Limb (tissue), 2 donors: ENCODE measurements around the gene COG5.

ENCODE experiments used
- DNase-seq, 2 donors: peaks; one replicate each; pipeline ENCODE4 v3.0.0-alpha.2; 2016; ENCODE audit errors: extremely low spot score in 2 of 2

COG5 gene

DNA sequence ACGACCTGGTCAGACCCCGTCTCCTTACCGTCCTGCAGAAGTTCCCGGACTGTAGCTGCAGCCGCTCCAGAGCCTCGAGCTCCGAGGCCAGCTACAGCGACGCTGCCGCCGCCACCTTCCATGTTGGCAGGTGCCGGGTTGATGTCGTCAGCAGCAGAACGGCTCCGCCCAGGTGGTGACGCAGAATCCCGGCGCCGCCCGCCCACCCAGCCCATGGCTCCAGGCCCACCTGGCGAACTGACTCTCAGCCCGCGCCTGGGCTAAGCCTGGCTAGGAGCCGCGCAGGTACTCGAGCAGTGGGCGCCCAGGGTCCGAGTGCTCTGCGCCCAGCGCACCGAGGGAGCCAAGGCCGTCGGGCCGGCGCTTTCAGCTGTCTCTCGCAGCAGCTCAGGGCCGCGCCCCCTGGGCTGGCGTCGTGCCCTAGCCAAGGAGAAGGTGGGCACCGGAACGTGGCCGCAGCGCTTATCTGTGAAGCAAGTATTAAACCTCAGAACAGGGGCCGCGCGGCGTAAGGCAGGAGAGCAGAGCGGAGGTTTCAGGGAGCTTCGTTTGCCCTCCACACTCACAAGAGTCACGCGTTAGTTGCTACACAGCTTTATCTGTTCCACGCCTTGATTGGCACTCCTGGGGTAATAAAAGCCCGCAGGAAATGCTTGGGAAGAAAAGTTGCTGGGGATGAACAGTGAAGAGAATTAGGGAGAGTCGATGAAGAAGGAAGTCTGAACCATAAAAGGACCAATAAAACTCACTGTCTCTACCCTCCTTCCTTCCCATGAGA is at the start of gene COG5, which contains the start of gene DUS4L:
COG5 (minus strand) TSS at position 146 of the 778 bp plus-strand sequence; CDS start at position 122, 24 bp downstream.
DUS4L (plus strand) TSS at position 197 of the 778 bp plus-strand sequence. CDS start 3,100 bp downstream, outside the sequence.
- peak; percentile 79 to 95 for DNase-seq

DNA sequence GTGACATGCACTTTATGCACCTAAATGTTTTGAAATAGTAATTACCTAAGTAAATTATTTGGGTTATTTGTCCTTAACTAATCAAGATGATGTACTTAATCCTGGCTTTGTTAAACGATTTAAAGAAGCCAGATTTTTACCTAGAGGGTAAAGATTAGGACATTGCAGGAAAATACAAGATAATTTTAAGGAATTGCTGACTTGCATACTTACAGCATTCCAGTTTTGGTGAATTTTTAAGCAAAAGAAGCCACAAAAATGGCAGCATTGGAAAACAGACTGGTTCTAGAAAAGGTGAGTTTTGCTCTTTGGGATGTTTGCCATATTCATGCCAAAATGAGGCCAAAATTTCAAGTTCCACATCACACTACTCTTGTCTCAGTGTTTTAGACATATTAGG is 49.7 kb upstream of the COG5 start:
- no peak for DNase-seq

DNA sequence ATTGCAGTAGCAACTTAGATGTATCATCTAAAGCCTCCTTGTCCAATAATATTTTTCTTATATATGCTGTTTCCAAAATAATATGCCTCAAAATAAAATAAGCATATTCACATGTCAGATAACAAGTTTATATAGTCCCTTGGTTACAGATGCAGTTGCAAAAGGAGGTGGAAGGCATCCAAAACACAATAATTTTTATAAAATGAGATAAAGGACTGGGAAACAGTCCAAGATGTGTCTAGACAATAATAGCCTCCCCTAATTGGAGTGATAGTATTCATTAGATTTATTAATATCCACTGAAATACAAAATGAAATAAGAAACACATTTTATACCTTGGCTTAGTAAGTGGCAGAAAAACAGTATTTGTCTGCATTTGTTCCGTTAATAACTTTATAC is 46.6 kb upstream of the COG5 start:
- no peak for DNase-seq

DNA sequence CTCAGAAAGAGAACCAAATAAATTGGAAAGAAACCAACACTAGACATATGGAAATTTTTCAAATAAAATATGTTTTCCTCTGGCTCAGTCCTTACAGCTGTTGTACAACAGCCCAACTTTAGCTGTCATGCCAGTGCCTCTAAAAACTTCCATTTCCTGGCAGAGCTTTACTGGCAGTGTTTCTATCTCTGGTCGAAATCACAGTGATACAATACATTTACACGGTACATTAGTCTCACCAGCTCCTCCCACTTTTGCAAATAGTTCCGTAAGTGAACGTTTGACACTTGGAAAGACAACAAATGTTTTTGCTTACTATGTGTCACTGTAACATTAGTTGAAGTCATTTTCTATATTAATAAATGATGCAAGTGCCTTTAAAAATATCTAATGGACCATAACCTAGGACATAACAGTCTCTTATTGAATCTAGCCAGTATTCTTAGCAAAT is 46.1 kb upstream of the COG5 start:
- DNase-seq: peak in 1 of 2 donors; percentile 61

DNA sequence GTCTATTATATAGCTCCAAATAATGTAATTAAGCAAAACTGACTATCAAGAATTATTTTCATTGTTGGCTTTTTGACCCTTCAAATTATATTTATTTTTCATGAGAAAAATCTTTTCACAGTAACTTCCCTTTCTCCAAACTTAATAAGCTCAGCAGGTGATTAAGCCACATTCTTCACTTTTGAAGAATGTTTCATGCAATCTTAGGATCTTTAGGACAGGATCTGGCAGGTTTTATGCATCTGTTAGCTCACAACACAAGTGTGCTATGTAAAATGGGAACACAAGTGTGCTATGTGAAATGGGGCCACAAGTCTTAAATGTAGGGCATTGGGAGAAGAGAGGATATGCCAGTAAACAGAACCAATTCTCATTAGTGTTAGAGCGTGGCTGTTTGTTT is 42.6 kb upstream of the COG5 start:
- no peak for DNase-seq

DNA sequence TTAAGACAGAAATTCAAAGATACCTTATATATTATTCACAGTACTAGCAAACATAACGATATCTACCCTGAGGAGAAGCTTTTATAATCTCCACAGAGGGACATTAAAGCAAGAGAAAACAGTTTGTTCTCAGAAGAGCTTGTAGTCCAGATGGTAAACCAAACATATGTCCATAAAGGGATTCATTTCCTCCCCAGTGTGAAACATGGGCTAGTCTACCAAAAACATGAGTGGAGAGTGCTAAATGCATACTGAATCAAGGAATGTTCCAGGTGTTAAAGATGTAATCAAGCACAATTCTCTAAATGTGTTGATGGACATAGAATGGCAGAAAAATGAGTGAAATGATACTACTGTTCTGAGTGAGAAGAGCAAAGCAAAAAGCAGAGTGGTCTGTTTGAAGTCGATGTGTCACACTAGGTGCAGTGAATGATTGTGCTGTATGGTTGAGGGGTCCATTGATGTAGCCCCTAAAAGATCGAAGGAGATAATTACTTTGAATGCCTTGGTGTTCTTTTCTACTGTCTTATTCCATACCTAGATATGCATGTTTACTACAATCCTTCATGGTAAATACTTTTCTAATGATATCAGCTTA is 41.6 kb upstream of the COG5 start:
- DNase-seq: no peak

DNA sequence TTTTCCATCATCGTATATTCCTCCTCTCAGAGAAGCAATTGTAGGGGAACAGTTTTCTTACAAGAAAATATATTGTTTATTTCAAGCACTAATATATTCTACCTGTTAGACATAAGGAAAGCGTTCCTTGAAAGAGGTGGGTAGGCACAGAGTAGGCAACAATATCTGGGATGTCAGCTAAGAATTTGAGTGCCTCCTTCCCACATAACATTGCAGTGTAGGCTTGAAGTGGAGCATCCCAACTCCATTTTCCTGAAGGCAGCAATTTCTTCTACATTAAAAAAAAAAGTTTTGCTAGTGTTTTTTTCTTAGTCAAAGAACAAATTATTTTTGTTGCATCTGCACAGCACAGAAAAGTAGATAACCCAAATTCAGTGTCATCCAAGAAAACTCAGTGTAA is 37.1 kb upstream of the COG5 start:
- DNase-seq: no peak

DNA sequence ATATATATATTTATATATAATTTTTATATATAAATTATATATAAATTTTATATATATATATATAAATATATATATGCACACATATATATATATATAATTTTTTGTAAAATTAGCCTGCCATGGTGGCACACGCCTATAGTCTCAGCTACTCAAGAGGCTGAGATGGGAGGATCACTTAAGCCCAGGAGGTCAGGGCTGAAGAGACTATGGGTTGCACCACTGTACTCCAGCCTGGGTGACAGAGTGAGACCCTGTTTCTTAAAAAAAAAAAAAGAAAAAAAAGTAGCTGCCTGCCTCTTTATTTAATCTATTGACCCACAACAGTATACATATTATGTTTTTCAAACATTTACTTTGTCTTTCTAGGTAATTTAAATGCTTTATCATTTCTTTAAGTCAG is 35.5 kb upstream of the COG5 start:
- DNase-seq: no peak

DNA sequence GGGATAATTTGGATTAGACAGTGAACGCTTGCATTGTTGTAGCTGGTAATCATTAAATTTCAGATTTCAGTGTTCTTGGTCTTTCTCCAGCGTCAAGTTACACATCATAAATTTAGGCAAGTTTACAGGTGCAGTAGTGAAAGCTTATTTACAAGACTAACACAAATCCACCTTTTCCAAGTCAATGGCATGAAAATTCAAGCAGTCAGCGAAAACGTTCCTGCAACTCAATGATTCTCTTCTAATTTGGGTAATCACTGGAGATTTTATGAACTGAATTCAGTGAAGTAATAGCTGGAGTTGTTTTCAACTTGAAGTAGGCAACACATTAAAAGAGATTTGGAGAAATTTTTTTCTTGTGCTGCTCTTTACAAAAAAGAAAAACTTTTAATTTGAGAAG is 34.2 kb upstream of the COG5 start:
- no peak for DNase-seq

DNA sequence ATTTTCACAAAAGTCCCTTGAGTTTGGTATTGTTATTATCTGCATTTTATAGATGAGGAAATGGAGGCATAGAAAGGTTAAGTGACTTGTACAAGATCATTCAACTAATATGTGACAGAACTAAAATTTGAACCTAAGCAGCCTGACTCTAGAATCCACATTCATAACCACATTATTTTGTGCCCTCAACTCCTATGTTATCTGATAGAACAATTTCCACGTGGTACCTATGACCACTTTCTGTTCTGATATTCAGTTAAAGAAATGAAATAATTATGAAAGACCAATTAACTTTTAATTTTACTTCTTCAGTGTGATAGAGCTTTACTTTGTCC is 33.8 kb upstream of the COG5 start:
- no peak for DNase-seq

DNA sequence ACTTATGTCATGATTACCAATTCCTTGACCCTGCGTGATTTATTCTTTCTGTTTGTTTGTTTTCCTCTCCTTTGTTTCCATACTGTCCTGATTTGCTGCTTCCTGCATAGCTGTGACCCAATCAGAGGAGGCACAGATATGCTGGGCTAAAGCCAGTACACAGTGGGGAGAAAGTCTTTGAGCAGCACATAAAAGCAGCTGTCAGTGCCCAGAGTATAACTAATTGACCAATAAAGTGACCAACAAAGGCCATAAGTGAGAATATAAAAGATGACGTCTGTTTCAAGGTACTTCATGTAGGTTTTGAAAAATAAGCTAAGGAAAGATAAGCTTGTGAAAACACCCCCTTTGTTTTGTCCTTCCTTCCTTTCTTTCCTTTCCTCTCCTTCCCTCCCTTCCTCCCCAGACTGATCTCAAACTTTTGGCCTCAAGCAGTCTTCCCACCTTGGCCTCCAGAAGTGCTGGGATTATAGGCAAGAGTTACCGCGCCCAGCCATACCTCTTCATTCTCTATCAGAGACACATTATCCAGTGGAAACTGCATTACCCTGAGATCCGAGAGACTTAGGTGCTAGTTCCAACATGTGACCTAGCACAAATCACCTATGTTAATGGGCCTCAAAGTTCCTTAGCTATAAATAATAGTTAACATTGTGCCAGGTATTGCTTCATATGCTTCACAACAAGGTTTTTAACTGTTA is 33.3 kb upstream of the COG5 start:
- DNase-seq: no peak

DNA sequence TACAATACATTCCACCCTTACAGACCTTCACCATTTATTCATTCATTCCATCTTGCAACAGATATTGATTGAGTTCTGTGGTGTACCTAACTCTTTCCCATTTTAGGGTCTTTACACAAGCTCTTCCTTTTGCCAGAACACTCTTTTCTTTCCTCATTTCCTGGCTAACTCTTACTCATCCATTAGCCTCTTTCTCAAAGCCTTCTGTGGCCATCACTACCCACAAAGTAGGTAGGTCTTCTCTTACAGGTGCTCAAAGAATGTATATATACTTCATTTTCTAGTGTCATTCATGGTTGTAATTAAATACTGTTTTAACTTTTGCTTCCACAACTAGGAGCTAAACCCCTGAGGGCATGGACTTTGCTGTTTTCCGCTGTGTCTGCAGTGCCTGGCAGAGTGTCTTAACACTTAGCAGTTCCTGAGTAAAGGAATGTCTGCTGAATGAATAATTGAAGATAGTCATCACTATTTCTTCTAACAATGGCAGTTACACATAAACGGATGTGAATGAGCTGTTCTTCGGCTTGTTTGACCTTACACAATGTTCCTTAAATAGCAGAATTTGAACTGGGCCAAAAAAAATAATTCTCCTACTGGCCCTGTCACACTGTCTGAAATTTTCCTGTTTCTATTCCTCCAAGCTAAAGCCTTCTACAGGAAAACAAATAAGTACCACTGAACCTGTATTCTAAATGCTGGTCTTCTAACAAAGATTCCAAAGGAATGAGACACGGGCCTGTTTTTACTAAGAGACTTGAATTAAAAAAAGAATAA is 31.4 kb upstream of the COG5 start:
- no peak for DNase-seq

DNA sequence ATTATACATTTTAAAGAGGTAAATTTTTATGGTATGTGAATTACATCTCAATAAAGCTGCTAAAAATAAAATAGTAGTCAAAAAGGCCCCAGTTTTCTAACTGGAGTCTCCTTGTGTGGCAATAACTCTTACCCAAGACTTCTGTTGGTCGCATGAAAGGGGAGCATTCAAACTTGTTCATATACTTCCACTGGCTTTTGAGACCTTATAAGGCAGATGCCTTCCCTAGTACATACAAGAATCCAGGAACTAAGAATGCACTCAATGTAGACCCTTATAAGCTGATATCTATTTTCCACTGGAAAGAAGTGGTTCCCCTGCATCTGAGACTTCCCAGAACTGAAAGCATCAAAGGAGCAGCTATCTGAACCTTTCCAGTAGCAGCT is 29.3 kb upstream of the COG5 start:
- no peak for DNase-seq

DNA sequence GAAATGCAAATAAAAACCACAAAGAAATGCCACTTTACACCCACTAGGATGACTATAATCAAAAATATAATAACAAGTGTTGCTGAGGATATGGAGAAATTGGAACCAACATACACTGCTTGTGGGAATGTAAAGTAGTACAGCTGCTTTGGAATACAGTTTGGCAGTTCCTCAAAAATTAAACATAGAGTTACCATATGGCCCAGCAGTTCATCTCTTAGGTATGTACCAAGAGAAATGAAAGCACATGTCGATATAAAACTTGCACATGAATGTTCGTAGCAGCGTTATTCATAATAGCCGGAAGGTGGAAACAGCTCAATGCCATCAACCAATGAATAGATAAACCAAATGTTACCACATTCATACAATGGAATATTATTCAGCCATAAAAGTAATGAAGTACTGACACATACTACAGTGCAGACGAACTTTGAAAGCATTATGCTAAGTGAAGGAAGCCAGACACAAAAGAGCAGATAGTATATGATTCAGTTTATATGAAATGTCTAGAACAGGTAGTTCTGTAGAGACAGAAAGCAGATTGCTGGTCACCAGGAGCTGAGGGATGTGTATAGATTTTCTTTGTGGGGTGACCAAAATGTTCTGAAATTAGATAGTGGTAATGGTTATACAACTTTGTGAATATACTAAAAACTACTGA is 28.8 kb upstream of the COG5 start:
- DNase-seq: no peak

DNA sequence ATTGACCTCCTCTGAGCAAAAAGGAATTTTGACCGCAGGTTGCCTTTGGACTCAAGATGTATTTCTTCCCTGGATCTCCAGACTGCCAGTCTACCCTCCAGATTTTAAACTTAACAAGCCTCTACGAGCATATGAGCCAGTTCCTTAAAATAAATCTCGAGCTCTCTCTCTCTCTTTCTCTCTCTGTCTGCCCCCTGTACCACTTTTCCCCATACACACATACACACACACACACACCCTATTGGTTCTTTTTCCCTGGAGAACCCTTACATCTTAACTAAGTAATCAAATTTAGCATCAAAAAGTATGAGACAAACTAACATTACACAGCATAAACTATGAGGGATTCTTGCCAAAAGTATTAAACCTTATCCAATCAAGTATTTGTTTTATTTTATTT is 27.7 kb upstream of the COG5 start:
- no peak for DNase-seq

DNA sequence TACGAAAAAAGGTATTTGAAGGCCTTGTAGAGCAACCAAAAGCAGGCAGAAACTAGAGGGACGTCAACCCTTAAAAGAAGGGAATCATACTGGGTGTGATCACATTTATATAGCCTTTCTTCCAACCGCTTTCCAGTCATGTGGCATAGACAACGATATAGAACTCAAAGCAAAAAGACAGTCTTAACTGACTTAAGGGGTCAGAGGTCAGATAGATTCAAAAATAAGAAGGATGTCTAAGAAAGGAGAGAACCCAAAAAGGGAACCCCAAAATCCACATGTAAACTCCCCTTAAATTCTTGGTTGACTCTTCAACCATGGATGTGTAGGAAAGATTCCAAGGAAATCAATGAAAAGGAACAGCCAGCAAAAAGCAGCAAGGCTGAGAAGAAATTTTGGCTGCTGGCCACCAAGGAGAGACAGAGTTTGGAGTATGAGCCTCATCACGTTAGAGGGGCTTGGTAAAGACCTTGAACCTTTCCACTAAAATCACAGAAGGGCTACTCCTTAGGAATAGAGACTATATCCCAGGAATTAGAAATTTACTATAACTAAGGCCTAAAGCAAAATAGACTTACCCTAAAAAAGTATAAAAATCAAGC is 24.9 kb upstream of the COG5 start:
- DNase-seq: no peak

DNA sequence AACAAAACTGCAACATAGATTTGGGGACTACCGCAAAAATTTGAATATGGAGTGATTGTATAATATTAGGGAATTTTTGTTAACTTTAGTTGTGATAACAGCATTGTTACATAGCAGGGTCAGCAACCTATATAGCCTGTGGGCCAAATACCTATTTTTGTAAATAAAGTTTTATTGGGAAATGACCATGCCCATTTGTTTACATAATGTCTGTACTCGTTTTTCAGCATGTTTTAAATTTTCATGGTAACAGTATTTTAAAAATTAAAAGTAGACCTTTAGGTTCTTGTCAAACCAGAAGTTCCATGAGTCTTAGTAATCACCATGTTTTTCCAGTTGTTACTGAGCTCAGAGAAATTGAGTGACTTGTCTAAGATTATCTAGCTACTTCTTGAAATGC is 21.0 kb upstream of the COG5 start:
- DNase-seq: no peak

DNA sequence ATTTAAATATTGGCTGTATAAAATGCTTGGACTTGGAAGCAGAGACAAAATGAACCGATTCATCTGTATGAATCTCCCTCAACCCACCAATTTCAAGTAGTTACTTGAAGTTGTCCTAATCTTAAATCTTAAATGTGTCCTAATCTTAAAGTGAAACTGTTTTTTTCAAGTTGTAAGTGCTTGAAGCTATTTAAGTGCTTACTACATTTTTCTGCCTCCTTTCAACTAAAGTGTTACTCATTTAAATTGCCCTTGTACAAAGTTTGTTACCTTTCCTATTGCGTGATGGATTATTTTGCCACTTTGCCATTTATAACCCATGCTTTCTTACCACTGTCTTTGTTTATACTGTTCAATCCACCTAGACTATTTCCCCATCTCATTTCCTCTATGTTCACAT is 19.2 kb upstream of the COG5 start:
- no peak for DNase-seq

DNA sequence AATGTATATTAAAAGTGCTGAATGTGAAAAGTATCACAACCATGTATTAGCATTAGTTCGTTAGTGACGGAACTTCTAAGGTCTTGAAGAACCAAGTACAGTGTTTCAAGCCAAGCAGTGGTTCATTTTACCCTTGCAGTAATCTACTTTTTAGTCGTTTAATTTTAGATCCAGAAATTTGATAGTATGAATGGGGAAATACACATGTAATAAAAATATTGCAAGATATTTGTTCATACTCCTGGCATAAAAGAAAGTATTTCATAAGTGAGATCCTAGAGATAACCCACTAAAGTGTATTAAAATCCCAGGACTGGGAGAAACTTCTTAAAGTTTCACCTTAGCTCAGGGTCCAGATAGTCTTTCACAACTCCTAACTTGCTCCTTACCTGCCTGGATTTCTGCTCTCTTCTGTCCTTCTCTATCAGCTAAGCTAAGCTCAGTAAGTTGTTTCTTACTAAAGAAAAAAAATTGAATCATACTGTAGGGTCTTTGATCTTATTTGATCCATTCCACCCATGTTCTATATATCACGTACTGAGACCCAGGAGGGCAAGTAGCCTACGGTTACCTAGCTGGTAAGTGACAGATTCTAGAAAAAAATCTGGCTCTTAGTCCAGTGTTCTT is 17.8 kb upstream of the COG5 start:
- DNase-seq: no peak

DNA sequence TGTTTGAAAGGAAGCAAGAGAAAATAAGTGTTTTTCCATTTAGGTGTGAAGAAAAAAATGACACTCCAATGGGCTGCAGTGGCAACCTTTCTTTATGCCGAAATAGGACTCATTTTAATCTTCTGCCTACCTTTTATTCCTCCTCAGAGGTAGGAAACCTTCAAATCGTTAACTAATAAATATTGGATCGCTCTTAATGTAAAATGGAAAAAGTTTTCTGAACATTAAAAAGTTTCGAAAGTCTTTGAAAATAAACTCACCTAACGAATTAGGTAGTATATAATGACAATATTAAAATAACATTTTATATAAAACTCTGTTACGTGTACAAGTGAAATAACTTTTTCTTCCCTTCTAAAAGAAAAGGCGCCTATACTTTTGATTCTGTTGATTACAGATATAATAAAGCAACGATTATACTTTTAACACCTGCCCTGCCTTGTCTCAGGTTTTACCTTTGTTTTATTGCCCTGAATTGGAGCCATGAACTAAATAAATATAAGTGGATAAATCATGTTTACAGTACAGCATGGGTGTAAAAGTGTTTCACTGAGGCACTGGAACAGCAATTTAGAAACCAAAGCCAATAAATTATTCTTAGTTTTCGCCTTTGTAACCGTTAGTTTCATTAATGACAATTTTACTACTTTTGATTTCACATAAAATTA is 17.1 kb upstream of the COG5 start:
- no peak for DNase-seq
